MM.1S (cell line): Measurements from ENCODE around the gene SLC1A7.

Experiments
- EZH2 ChIP-seq: fragments of 300-600 bp; sonication (generic); optimal IDR thresholded peaks from 2 replicates; pipeline ENCODE3; 2017; ENCODE audit warnings: low read depth, mild to moderate bottlenecking, antibody characterized with exemption, low read length, mixed read lengths
- EZH2phosphoT487 ChIP-seq: fragments of 300-600 bp; sonication (generic); IDR thresholded peaks from 2 replicates; pipeline ENCODE4 v1.6.1; 2018; ENCODE audit warnings: antibody characterized with exemption, low read length
- TF ChIP-seq, protein P1 (sequence below): fragments of 300-600 bp; sonication (generic); IDR thresholded peaks from 2 replicates; pipeline ENCODE4 v1.5.1; 2016; ENCODE audit warnings: antibody characterized with exemption, low read length, mixed read lengths

DNA sequence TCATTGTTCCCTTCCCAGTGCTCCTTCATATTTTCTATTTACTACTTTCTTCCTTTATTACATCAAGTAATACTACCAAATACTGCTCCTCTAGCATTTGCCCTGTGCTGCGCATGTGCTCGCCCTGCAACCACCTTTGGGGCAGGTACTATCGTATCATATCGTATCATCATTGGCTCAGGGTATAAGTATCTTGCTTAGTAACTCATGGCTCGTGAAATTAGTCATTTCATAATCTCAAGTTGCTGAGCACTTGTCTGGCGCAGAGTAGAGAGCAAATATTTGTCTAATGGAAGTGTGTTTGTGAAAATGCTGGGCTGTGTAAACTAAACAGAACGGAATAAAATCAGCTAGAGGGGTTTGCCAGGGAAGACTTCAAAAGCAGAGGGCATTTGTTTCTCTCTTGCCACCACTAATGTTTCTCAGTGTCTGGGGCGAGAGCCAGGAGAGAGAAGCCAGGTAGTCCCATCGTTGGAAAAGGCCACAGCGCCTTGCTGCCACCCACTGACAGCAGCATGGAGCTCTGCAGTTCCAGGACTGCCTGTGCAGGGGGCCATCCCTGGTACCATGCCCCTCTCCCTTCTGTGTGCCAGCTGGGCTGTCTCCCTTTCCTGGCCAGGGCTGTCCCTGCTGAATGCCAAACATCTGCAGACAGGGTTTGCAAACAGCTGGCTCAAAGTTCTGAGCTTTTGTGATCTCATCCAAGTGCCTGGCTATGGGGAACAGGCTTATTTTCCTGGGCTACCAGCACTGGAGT, 34.2 kb upstream of the SLC1A7 start:
- TF ChIP-seq, protein P1, sequence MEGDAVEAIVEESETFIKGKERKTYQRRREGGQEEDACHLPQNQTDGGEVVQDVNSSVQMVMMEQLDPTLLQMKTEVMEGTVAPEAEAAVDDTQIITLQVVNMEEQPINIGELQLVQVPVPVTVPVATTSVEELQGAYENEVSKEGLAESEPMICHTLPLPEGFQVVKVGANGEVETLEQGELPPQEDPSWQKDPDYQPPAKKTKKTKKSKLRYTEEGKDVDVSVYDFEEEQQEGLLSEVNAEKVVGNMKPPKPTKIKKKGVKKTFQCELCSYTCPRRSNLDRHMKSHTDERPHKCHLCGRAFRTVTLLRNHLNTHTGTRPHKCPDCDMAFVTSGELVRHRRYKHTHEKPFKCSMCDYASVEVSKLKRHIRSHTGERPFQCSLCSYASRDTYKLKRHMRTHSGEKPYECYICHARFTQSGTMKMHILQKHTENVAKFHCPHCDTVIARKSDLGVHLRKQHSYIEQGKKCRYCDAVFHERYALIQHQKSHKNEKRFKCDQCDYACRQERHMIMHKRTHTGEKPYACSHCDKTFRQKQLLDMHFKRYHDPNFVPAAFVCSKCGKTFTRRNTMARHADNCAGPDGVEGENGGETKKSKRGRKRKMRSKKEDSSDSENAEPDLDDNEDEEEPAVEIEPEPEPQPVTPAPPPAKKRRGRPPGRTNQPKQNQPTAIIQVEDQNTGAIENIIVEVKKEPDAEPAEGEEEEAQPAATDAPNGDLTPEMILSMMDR: no peak
- TF ChIP-seq EZH2: no peak
- TF ChIP-seq EZH2phosphoT487: no peak
